ENCODE results near the gene PTPRN2. TPM values are rescaled to one million over a fixed set of nuclear protein-coding genes. Genes with fewer than 3 reads are reported as not detected.

PTPRN2 gene
- total RNA-seq, 1 experiment from 2014 or later = 2.1 TPM

GRCh38 chr7:157495177-157495553 is 1092.5 kb downstream of the PTPRN2 start:
- Histone ChIP-seq H3K79me2 (ENCODE audit: insufficient read depth, low read length) (no peaks in the 10 kb centered on the region), H4K20me1 (ENCODE audit: insufficient read depth) (no peaks in the 10 kb centered on the region), H3K9me3 (ENCODE audit: control insufficient read depth in 1 of 2, insufficient read depth in 1 of 2, low read depth in 1 of 2, low read length in 2 of 2) (no peaks in the 10 kb centered on the region; a peak in 1 of 4 replicates), H2AFZ (ENCODE audit: low read depth, low read length, poor library complexity, severe bottlenecking) (no peak overlapping the region), H3K9me2 (ENCODE audit: insufficient read depth) (no peaks in the 10 kb centered on the region), H3K4me2 (ENCODE audit: low read length) (no peak overlapping the region), H3K4me3 (replicated peaks in 1 of 2; ENCODE audit: low read depth in 1 of 2, low read length in 2 of 2) (no peak overlapping the region), H3K27ac (ENCODE audit: low read depth, low read length) (no peak overlapping the region), H3K27me3 (ENCODE audit: insufficient read depth, low read length) (no peaks in the 10 kb centered on the region), H3K36me3 (ENCODE audit: control insufficient read depth in 1 of 2, insufficient read depth in 2 of 2, low read length in 2 of 2) (no peaks in the 10 kb centered on the region), H3K4me1 (ENCODE audit: control insufficient read depth in 1 of 2, insufficient read depth in 2 of 2, low read length in 2 of 2) (peaks cover 3 to 8% of the 10 kb centered on the region in 2 experiments), H3K9ac (ENCODE audit: low read length) (no peak overlapping the region)
- no peak for DNase-seq (ENCODE audit: low read depth, low spot score)
- CTCF ChIA-PET = interaction anchor here (1.4 kb wide), 1 partner anchor 21 kb away, joined by 4 read pairs; no protein-coding TSS in a partner anchor
- POLR2A ChIA-PET = no interaction called here
- ATAC-seq = no peak
- no TSS peak for BruUV-seq (replicated peaks)
- RAD21 ChIA-PET (ENCODE audit: low non-redundant PET in 1 of 2, low total read pairs in 2 of 2, uncharacterized antibody in 2 of 2, unreplicated experiment in 2 of 2) = no interaction called here
- TF ChIP-seq SIN3A (IDR thresholded peaks at IDR 0.05; ENCODE audit: low read depth) = no peak
- TF ChIP-seq MAX (IDR thresholded peaks at IDR 0.05) = no peak
- TF ChIP-seq EZH2phosphoT487 (IDR thresholded peaks at IDR 0.05; ENCODE audit: borderline replicate concordance) = no peak
- no peak for TF ChIP-seq ZNF274 (IDR thresholded peaks at IDR 0.05; ENCODE audit: low read depth, low read length)
- TF ChIP-seq EZH2 (IDR thresholded peaks at IDR 0.05) = no peak
- no peak for TF ChIP-seq YY1 (IDR thresholded peaks at IDR 0.05; ENCODE audit: extremely low read depth, insufficient replicate concordance, low read depth, low read length)
- no peak for TF ChIP-seq CEBPB (IDR thresholded peaks at IDR 0.05; ENCODE audit: low read depth)
- TF ChIP-seq, protein P1, sequence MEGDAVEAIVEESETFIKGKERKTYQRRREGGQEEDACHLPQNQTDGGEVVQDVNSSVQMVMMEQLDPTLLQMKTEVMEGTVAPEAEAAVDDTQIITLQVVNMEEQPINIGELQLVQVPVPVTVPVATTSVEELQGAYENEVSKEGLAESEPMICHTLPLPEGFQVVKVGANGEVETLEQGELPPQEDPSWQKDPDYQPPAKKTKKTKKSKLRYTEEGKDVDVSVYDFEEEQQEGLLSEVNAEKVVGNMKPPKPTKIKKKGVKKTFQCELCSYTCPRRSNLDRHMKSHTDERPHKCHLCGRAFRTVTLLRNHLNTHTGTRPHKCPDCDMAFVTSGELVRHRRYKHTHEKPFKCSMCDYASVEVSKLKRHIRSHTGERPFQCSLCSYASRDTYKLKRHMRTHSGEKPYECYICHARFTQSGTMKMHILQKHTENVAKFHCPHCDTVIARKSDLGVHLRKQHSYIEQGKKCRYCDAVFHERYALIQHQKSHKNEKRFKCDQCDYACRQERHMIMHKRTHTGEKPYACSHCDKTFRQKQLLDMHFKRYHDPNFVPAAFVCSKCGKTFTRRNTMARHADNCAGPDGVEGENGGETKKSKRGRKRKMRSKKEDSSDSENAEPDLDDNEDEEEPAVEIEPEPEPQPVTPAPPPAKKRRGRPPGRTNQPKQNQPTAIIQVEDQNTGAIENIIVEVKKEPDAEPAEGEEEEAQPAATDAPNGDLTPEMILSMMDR (IDR thresholded peaks at IDR 0.05 in 2 of 3, conservative IDR thresholded peaks at IDR 0.05 in 1 of 3; ENCODE audit: borderline replicate concordance in 1 of 3, insufficient read depth in 1 of 3, low read depth in 2 of 3, low read length in 2 of 3) = no peak
- TF ChIP-seq POLR2AphosphoS5 (IDR thresholded peaks at IDR 0.05; ENCODE audit: low read depth, low read length) = no peak
- TF ChIP-seq RAD21 (IDR thresholded peaks at IDR 0.05; ENCODE audit: low read depth) = no peak
- no peak for TF ChIP-seq ELF1 (IDR thresholded peaks at IDR 0.05; ENCODE audit: borderline replicate concordance, low read depth)
- no peak for TF ChIP-seq TCF7L2 (IDR thresholded peaks at IDR 0.05; ENCODE audit: borderline replicate concordance, extremely low read depth, insufficient read depth, insufficient read length)
- TF ChIP-seq EGR1 (IDR thresholded peaks at IDR 0.05; ENCODE audit: low read depth) = no peak
- intact Hi-C loops (cut with micrococcal nuclease) = no loop called here
